B cell (primary cell): ENCODE measurements around the gene CIZ1. TPM values are rescaled to one million over a fixed set of nuclear protein-coding genes. Genes with fewer than 3 reads are reported as not detected.
"Not testable (repeated sequence)": the region's sequence is repeated elsewhere in the genome, so short reads cannot be mapped to it uniquely, and the experiment has no call there.

ENCODE experiments used
- ATAC-seq: fragments of 200-7000 bp; cut with Tn5 transposase; one replicate; pipeline ENCODE4 v1.10.0; 2021; ENCODE audit warnings: low read depth, mild to moderate bottlenecking, moderate number of reproducible peaks, moderate library complexity
- CTCF ChIA-PET: fragments of 350-600 bp; sonication (Branson Sonifier 250); formaldehyde crosslinking; loops from one replicate; lab custom pipeline; 2021; ENCODE audit warnings: antibody characterized with exemption, inconsistent platforms; lab: Charles Lee
- POLR2A ChIA-PET: fragments of 350-600 bp; sonication (Branson Sonifier 250); formaldehyde crosslinking; loops from one replicate; lab custom pipeline; 2021; ENCODE audit warnings: antibody characterized with exemption; lab: Charles Lee
- DNase-seq: peaks from one replicate; pipeline ENCODE4 v3.0.0; 2013
- H2AFZ ChIP-seq: 2 replicates; pipeline ENCODE4 v1.6.1; 2012; ENCODE audit warnings: mild to moderate bottlenecking, low read depth, low read length; ENCODE audit not compliant: insufficient read depth, poor library complexity, severe bottlenecking
- H3K27ac ChIP-seq, 2 donors: 1 replicate in 1 of 2; 2 replicates in 1 of 2; pipeline ENCODE4 v1.5.1; 2012 to 2013; ENCODE audit warnings: low read length in 2 of 2, mild to moderate bottlenecking in 2 of 2, moderate library complexity in 1 of 2
- H3K27me3 ChIP-seq, 4 experiments: fragments of 200-600 bp in 1 of 4; sonication (generic) in 1 of 4; replicated peaks in 1 of 4; 1 replicate in 2 of 4; 2 replicates in 2 of 4; pipeline versions ENCODE4 v1.6.1 to v1.7.0; 2013 to 2016; ENCODE audit warnings: low read length in 3 of 4, mild to moderate bottlenecking in 2 of 4, mixed read lengths in 1 of 4, moderate library complexity in 1 of 4; ENCODE audit not compliant: insufficient read depth in 4 of 4, control insufficient read depth in 3 of 4; ENCODE audit errors: control extremely low read depth in 1 of 4
- H3K36me3 ChIP-seq, 2 experiments: replicated peaks in 1 of 2; 1 replicate in 1 of 2; 2 replicates in 1 of 2; pipeline versions ENCODE4 v1.6.1 to v1.7.1; 2013; ENCODE audit warnings: low read length in 1 of 2; ENCODE audit not compliant: insufficient read depth in 2 of 2, control insufficient read depth in 1 of 2; ENCODE audit errors: control extremely low read depth in 1 of 2, extremely low read depth in 1 of 2
- H3K4me1 ChIP-seq, 2 donors: fragments of 200-600 bp in 1 of 2; sonication (generic) in 1 of 2; 1 replicate in 1 of 2; 2 replicates in 1 of 2; pipeline versions ENCODE4 v1.5.1 to v1.6.1; 2013 to 2017; ENCODE audit warnings: low read length in 2 of 2; ENCODE audit not compliant: control insufficient read depth in 2 of 2, insufficient read depth in 2 of 2
- H3K4me2 ChIP-seq: replicated peaks from 2 replicates; pipeline ENCODE3; 2012; ENCODE audit warnings: mild to moderate bottlenecking, low read depth, low read length; ENCODE audit not compliant: poor library complexity, severe bottlenecking
- H3K4me3 ChIP-seq, 5 experiments: fragments of 200-600 bp in 1 of 5; sonication (generic) in 1 of 5; 1 replicate in 3 of 5; 2 replicates in 2 of 5; pipeline versions ENCODE4 v1.5.1 to v1.7.0; 2011 to 2016; ENCODE audit warnings: low read length in 4 of 5, mild to moderate bottlenecking in 4 of 5, low read depth in 2 of 5, control low read depth in 1 of 5, moderate library complexity in 1 of 5; ENCODE audit not compliant: insufficient read depth in 1 of 5; ENCODE audit errors: control extremely low read depth in 1 of 5, extremely low read depth in 1 of 5
- H3K79me2 ChIP-seq: fragments of 200-600 bp; sonication (generic); one replicate; pipeline ENCODE4 v1.6.0; 2016; ENCODE audit warnings: low read length; ENCODE audit not compliant: control insufficient read depth, insufficient read depth
- H3K9ac ChIP-seq: fragments of 200-600 bp; sonication (generic); 2 replicates; pipeline ENCODE4 v1.6.1; 2017; ENCODE audit warnings: mild to moderate bottlenecking, low read length, moderate library complexity
- H3K9me3 ChIP-seq, 3 donors: one replicate each; pipeline versions ENCODE4 v1.6.1 to v1.7.1; 2013; ENCODE audit warnings: low read length in 2 of 3; ENCODE audit not compliant: control insufficient read depth in 2 of 3, insufficient read depth in 1 of 3; ENCODE audit errors: control extremely low read depth in 1 of 3
- H4K20me1 ChIP-seq: 2 replicates; pipeline ENCODE4 v1.6.0; 2012; ENCODE audit warnings: mild to moderate bottlenecking, low read length; ENCODE audit not compliant: insufficient read depth, control insufficient read depth, poor library complexity, severe bottlenecking
- H3K27ac Mint-ChIP-seq: one replicate; pipeline ENCODE4 v1.8.0; 2021; ENCODE audit warnings: mixed read lengths
- H3K27me3 Mint-ChIP-seq: one replicate; pipeline ENCODE4 v1.8.0; 2021; ENCODE audit warnings: mixed read lengths
- H3K4me1 Mint-ChIP-seq: one replicate; pipeline ENCODE4 v1.8.0; 2021; ENCODE audit warnings: mixed read lengths
- H3K4me3 Mint-ChIP-seq: one replicate; pipeline ENCODE4 v1.8.0; 2021; ENCODE audit warnings: mixed read lengths
- H3K9me3 Mint-ChIP-seq: one replicate; pipeline ENCODE4 v1.8.0; 2022; ENCODE audit warnings: mixed read lengths; ENCODE audit not compliant: insufficient read depth
- WGBS: methylation state at CpG from one replicate; pipeline ENCODE4 v1.1.5; 2013; ENCODE audit warnings: missing lambda C conversion rate; ENCODE audit not compliant: insufficient coverage; 5-methylcytosine and 5-hydroxymethylcytosine counted together
- intact Hi-C: fragments of 100-400 bp; cut with micrococcal nuclease; formaldehyde crosslinking; loops from one replicate; pipeline ENCODE4 v1.10.0; 2022
- polyA plus RNA-seq: library from polyadenylated mRNA; depleted of rRNA; stranded (reverse); fragments of >200 nt; gene quantifications from 2 replicates; pipeline ENCODE4 v1.2.3, GENCODE V29; 2012
- total RNA-seq, 2 donors: library from RNA; stranded (reverse); fragments of 120-200 nt in 1 of 2; gene quantifications; 1 replicate in 1 of 2; 2 replicates in 1 of 2; pipeline versions ENCODE4 v1.2.3 to v1.2.4, GENCODE V29; 2013 to 2022

CIZ1 gene
- total and polyA plus RNA-seq, 2 donors (not counting 1 experiment from before 2014, with no cell fraction given) = 79.9 to 160 TPM

DNA sequence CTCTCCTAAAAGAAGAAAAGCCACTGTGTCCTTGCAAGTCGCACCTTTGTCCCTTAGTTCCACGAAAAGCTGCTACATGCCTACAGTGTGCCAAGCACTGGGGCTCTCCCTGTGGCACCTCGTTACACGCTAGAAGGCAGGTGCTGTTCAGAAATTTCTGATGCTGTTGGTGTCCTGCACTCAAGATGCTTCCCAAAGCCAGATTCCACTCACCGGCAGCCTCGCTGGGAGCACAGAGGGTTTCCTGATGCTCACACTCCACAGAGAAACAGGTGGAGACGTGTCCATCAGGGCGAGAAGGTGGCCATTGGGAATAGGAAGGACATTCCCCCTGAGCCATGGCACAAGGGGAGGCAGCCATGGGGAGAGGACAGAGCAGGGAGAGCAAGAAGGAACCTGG lies 60.0 kb downstream of the CIZ1 start:
- H3K4me1 ChIP-seq = peaks cover 13 to 19% of the 10 kb centered on the region in 2 donors
- DNase-seq, H3K4me2 ChIP-seq, H3K27ac Mint-ChIP-seq, ATAC-seq, H3K9ac ChIP-seq, H2AFZ ChIP-seq, H4K20me1 ChIP-seq, H3K9me3 Mint-ChIP-seq, POLR2A ChIA-PET, H3K4me3 ChIP-seq, H3K27ac ChIP-seq, H3K36me3 ChIP-seq, H3K9me3 ChIP-seq, intact Hi-C loops, H3K4me3 Mint-ChIP-seq, H3K27me3 ChIP-seq: not testable (repeated sequence)
- WGBS = 96% methylated on average over 5 of the region's 8 CpGs
- H3K27me3 Mint-ChIP-seq = peaks cover 25% of the 10 kb centered on the region
- peaks cover 18% of the 10 kb centered on the region for H3K4me1 Mint-ChIP-seq
- CTCF ChIA-PET = interaction anchor here (1.3 kb wide), 1 partner anchor 16 kb away, joined by 3 read pairs; no protein-coding TSS in a partner anchor
- peaks cover 10% of the 10 kb centered on the region for H3K79me2 ChIP-seq

DNA sequence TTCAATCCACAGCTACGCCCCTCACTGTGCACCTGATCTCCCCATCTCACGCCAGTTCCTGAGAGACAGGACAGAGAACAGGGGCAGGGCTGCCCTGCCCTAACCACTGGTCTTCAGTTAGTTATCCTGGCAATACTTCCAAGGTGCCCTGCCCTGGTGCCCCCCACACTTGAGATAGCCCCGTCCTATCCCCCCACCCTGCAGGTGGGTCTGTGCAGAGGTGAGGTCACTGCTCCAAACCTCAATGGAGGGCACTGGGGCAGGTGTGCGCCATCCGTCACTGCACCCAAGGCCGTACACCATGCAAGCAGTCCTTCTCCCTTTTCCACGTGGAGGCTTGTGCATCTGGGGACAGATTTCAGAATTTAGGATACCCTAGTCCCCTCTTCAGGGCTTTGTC lies 60.7 kb downstream of the CIZ1 start:
- 71% methylated on average over 6 of the region's 7 CpGs for WGBS
- H3K27me3 ChIP-seq, H3K27ac Mint-ChIP-seq, H3K4me3 Mint-ChIP-seq, H3K27ac ChIP-seq, H4K20me1 ChIP-seq, H3K4me3 ChIP-seq, H3K9me3 ChIP-seq, CTCF ChIA-PET, POLR2A ChIA-PET, H3K9me3 Mint-ChIP-seq, ATAC-seq, H2AFZ ChIP-seq, intact Hi-C loops, DNase-seq, H3K4me2 ChIP-seq, H3K9ac ChIP-seq, H3K36me3 ChIP-seq: not testable (repeated sequence)
- peaks cover 20 to 26% of the 10 kb centered on the region in 2 donors for H3K4me1 ChIP-seq
- Mint-ChIP-seq H3K27me3 (peaks cover 21% of the 10 kb centered on the region), H3K4me1 (peaks cover 25% of the 10 kb centered on the region)
- peaks cover 17% of the 10 kb centered on the region for H3K79me2 ChIP-seq
